ENCODE measurements around the gene LHFPL2. TPM values are rescaled to one million over a fixed set of nuclear protein-coding genes. Genes with fewer than 3 reads are reported as not detected.

Gene LHFPL2
- total RNA-seq, 6 experiments from 2014 or later, result 14.4 to 18.9 (median 16.7) TPM

DNA sequence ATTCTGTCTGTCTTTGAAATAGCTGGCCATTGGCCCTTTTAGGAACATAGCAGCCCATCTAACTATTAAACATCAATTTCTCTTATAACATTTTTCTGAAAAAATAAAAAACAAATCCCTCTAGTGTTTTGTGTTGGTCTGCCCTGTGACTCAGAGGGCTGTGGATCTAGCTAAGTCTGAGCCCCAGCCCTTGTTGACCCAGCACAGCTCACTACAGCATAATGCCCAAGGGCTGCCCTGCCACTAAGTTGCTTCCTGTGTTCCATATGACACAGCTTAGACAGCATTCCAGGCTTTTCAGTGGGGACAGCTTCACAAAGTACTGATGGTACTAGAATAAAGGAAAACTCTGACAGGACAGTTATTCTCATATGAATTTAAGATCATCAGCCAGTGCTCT, 152.2 kb downstream of the LHFPL2 start:
- Mint-ChIP-seq H3K9me3 (no peaks in the 10 kb centered on the region), H3K27me3 (ENCODE audit: insufficient read depth) (peaks cover 5% of the 10 kb centered on the region; the same call in 1 of the 2 replicates), H3K4me1 (ENCODE audit: low read depth) (peaks cover 42% of the 10 kb centered on the region), H3K36me3 (ENCODE audit: low read depth) (no peaks in the 10 kb centered on the region), H3K27ac (peak overlapping the region; percentile 44), H3K4me3 (no peak overlapping the region)
- DNase-seq, result peak; percentile 63
- TF ChIP-seq, protein P1, sequence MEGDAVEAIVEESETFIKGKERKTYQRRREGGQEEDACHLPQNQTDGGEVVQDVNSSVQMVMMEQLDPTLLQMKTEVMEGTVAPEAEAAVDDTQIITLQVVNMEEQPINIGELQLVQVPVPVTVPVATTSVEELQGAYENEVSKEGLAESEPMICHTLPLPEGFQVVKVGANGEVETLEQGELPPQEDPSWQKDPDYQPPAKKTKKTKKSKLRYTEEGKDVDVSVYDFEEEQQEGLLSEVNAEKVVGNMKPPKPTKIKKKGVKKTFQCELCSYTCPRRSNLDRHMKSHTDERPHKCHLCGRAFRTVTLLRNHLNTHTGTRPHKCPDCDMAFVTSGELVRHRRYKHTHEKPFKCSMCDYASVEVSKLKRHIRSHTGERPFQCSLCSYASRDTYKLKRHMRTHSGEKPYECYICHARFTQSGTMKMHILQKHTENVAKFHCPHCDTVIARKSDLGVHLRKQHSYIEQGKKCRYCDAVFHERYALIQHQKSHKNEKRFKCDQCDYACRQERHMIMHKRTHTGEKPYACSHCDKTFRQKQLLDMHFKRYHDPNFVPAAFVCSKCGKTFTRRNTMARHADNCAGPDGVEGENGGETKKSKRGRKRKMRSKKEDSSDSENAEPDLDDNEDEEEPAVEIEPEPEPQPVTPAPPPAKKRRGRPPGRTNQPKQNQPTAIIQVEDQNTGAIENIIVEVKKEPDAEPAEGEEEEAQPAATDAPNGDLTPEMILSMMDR (IDR thresholded peaks at IDR 0.05), result no peak

DNA sequence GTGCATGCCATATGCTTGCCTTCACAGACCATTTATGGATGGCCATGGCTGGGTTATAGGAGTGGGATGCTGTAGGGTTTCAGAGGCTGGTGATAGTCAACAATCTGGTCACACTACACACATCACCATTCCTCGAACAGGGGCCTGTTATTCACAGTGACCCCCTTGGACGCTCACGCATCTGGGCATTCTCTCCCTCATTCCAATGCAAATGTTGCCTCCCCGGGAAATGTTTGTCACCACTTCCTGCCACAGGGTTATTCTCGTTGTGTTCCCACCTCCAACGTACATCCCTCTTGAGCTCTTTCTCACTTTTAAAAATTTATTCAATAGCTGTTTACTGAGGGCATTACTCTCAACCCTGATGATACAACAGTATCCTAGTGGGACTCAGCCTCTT, 152.8 kb downstream of the LHFPL2 start:
- Mint-ChIP-seq H3K36me3 (ENCODE audit: low read depth) (peaks cover 3% of the 10 kb centered on the region; the same call in 1 of the 2 replicates), H3K4me1 (ENCODE audit: low read depth) (peaks cover 40% of the 10 kb centered on the region), H3K27me3 (ENCODE audit: insufficient read depth) (peaks cover 5% of the 10 kb centered on the region; the same call in 1 of the 2 replicates), H3K4me3 (no peak overlapping the region), H3K9me3 (no peaks in the 10 kb centered on the region), H3K27ac (peak overlapping the region; percentile 44; the same call in 1 of the 2 replicates)
- DNase-seq, result no peak
- TF ChIP-seq, protein P1 (IDR thresholded peaks at IDR 0.05), result no peak

DNA sequence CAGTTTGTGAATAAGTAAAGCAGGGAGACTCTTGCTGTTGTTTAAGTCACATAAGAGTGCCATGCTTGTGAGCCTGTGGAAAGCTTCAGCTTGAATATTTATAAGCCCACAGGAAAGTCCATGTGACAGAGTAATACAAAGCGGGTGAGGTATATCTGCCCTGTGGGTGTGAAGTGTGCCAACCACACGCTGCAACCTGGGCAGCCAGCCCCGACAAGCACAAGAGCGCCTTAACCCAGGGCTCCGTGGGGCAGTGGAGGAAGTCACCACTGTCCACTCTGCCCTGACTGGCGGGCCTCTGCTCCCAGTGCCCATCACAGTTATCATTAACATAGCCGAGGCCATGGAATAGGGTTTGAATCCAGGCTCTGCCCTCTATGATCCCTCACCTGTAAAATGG, 155.9 kb downstream of the LHFPL2 start:
- peaks cover 29% of the 10 kb centered on the region for H3K4me1 Mint-ChIP-seq (ENCODE audit: low read depth)
- DNase-seq, result no peak

DNA sequence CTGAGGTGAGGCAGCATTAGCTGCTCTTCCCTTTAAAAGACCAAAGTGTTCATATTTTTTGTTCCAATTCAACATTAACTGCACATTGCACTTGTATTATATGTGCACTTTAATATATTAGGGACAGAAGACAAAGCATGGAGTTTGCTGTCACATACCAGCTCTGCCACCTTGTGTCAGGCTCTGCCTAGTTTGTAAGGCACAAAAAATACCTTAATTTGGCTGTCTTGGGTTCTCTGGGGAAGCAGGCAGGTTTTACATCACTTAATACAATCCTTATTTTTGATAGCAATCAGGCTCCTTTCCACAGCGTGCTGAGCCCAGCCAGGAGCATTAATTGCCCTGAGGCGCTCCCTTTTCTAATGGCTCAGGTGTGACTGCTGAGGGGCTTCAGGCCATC, 156.3 kb downstream of the LHFPL2 start:
- H3K4me3 Mint-ChIP-seq, result no peak overlapping the region
- TF ChIP-seq, protein P1 (IDR thresholded peaks at IDR 0.05), result no peak
- peaks cover 28% of the 10 kb centered on the region for H3K4me1 Mint-ChIP-seq (ENCODE audit: low read depth)
- peaks cover 5% of the 10 kb centered on the region; the same call in 1 of the 2 replicates for H3K27me3 Mint-ChIP-seq (ENCODE audit: insufficient read depth)
- H3K9me3 Mint-ChIP-seq, result no peaks in the 10 kb centered on the region
- DNase-seq, result no peak
- H3K27ac Mint-ChIP-seq, result peak overlapping the region; percentile 34; the same call in 1 of the 2 replicates
- H3K36me3 Mint-ChIP-seq (ENCODE audit: low read depth), result peaks cover 6% of the 10 kb centered on the region; the same call in 1 of the 2 replicates

More for the DNA sequence above, 155.9 kb downstream of the LHFPL2 start:
- Mint-ChIP-seq H3K4me3 (no peak overlapping the region), H3K27ac (no peak overlapping the region), H3K27me3 (ENCODE audit: insufficient read depth) (peaks cover 5% of the 10 kb centered on the region; the same call in 1 of the 2 replicates), H3K36me3 (ENCODE audit: low read depth) (peaks cover 6% of the 10 kb centered on the region; the same call in 1 of the 2 replicates), H3K9me3 (no peaks in the 10 kb centered on the region)
- TF ChIP-seq, protein P1 (IDR thresholded peaks at IDR 0.05), result no peak

DNA sequence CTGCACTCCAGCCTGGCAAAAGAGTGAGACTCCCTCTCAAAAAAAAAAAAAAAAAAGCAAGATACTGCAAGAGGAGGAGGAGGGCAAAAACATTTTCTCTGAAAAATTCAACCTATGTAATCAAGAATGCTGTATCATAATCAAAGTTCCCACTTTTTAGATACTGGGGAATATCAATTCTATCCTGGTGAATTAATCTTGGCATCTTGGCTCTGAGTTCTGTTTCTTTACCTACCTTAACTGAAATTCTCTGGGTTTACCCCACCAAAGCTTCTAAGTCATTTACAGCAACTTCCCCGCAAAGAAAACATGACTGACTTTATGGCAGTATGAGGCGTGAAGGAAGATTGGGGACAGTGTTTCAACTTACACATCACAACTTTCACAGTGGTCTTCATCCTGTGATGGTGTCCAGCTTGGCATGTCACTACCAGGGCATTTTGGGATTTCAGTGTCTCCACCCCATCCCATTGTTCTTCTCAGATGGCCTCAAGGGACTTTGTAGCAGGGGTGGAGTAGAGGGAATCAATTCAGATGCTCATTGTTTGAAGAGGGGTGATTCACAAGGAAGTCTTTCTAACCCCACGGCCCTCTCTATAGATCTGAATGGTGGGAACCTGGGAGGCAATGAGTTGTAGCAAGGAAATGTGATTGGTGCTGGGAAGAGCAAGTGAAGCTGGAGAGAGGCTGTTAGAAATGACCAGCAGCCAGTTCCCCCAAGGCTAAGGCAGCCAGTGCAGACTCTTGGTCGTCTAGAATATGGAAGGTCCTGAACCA, 157.7 kb downstream of the LHFPL2 start:
- peaks cover 6% of the 10 kb centered on the region; the same call in 1 of the 2 replicates for H3K36me3 Mint-ChIP-seq (ENCODE audit: low read depth)
- H3K4me3 Mint-ChIP-seq, result no peak overlapping the region
- no peak overlapping the region for H3K27ac Mint-ChIP-seq
- H3K4me1 Mint-ChIP-seq (ENCODE audit: low read depth), result peaks cover 14% of the 10 kb centered on the region
- no peaks in the 10 kb centered on the region for H3K9me3 Mint-ChIP-seq
- H3K27me3 Mint-ChIP-seq (ENCODE audit: insufficient read depth), result peaks cover 1% of the 10 kb centered on the region; the same call in 1 of the 2 replicates
- no peak for DNase-seq
- TF ChIP-seq, protein P1 (IDR thresholded peaks at IDR 0.05), result no peak

All from HFFc6 (cell line).